Neural cell (in vitro differentiated cells): Measurements from ENCODE around the gene KIF22. TPM values are rescaled to one million over a fixed set of nuclear protein-coding genes. Genes with fewer than 3 reads are reported as not detected.
"Not testable (repeated sequence)": the region's sequence is repeated elsewhere in the genome, so short reads cannot be mapped to it uniquely, and the experiment has no call there.

Experiments
- H2AFZ ChIP-seq: fragments of 200-600, 300-800 bp; sonication (generic), shearing (Covaris generic); 2 replicates; pipeline ENCODE4 v1.6.0; 2014; ENCODE audit warnings: low read depth, mild to moderate bottlenecking, antibody characterized with exemption, low read length, moderate library complexity
- H3F3A ChIP-seq: fragments of 200-600 bp; shearing (Covaris generic); 2 replicates; pipeline ENCODE4 v1.6.1; 2016; ENCODE audit warnings: mild to moderate bottlenecking, moderate library complexity, mixed read lengths, antibody characterized with exemption, low read length; ENCODE audit not compliant: insufficient read depth, poor library complexity, severe bottlenecking
- H3K27ac ChIP-seq: fragments of 200-600, 300-800 bp; sonication (generic), shearing (Covaris generic); 2 replicates; pipeline ENCODE4 v1.5.1; 2014; ENCODE audit warnings: mild to moderate bottlenecking, low read length, moderate library complexity
- H3K27me3 ChIP-seq: fragments of 300-800, 200-600 bp; sonication (generic), shearing (Covaris generic); 2 replicates; pipeline ENCODE4 v1.6.0; 2014; ENCODE audit warnings: mild to moderate bottlenecking, low read depth, low read length, moderate library complexity; ENCODE audit not compliant: insufficient read depth
- H3K36me3 ChIP-seq: fragments of 300-800, 200-600 bp; sonication (generic), shearing (Covaris generic); 2 replicates; pipeline ENCODE4 v1.5.1; 2014; ENCODE audit warnings: mild to moderate bottlenecking, antibody characterized with exemption, low read length, moderate library complexity; ENCODE audit not compliant: insufficient read depth
- H3K4me2 ChIP-seq: fragments of 300-800, 200-600 bp; sonication (generic), shearing (Covaris generic); 2 replicates; pipeline ENCODE4 v1.6.0; 2014; ENCODE audit warnings: mild to moderate bottlenecking, low read length
- H3K4me3 ChIP-seq: fragments of 300-800, 200-600 bp; sonication (generic), shearing (Covaris generic); 2 replicates; pipeline ENCODE4 v1.5.1; 2014; ENCODE audit warnings: mild to moderate bottlenecking, low read length, moderate library complexity
- H3K79me2 ChIP-seq: fragments of 200-600 bp; shearing (Covaris generic); replicated peaks from 2 replicates; pipeline ENCODE4 v1.6.0; 2014; ENCODE audit warnings: mild to moderate bottlenecking, low read length, moderate library complexity; ENCODE audit not compliant: insufficient read depth
- H3K9ac ChIP-seq: fragments of 300-800, 200-600 bp; sonication (generic), shearing (Covaris generic); 2 replicates; pipeline ENCODE4 v1.6.1; 2016; ENCODE audit warnings: mild to moderate bottlenecking, low read length, mixed read lengths
- H3K9me2 ChIP-seq: fragments of 200-600 bp; shearing (Covaris generic); 2 replicates; pipeline ENCODE4 v1.6.1; 2016; ENCODE audit warnings: mild to moderate bottlenecking, low read length, mixed read lengths; ENCODE audit not compliant: insufficient read depth
- H3K9me3 ChIP-seq: fragments of 200-600, 300-800 bp; sonication (generic), shearing (Covaris generic); 2 replicates; pipeline ENCODE4 v1.6.1; 2016; ENCODE audit warnings: mild to moderate bottlenecking, mixed run types, low read length, moderate library complexity, mixed read lengths
- H4K20me1 ChIP-seq: fragments of 200-600 bp; shearing (Covaris generic); 2 replicates; pipeline ENCODE4 v1.6.1; 2016; ENCODE audit warnings: mild to moderate bottlenecking, mixed run types; ENCODE audit not compliant: insufficient read depth
- CTCF ChIP-seq: fragments of 450-650 bp; IDR thresholded peaks from 2 replicates; pipeline ENCODE4 v1.5.1; 2014; ENCODE audit warnings: antibody characterized with exemption, mild to moderate bottlenecking, moderate library complexity; ENCODE audit not compliant: poor library complexity, severe bottlenecking
- EP300 ChIP-seq: fragments of 450-650 bp; conservative IDR thresholded peaks from 2 replicates; pipeline ENCODE4 v1.6.1; 2014; ENCODE audit warnings: antibody characterized with exemption, mild to moderate bottlenecking, moderate library complexity; ENCODE audit not compliant: poor library complexity, severe bottlenecking
- EZH2 ChIP-seq: fragments of 200-600, 300-800 bp; shearing (Covaris generic), sonication (generic); IDR thresholded peaks from 2 replicates; pipeline ENCODE4 v1.6.1; 2014; ENCODE audit warnings: antibody characterized with exemption, low read length, borderline replicate concordance, mild to moderate bottlenecking; ENCODE audit not compliant: insufficient read depth, poor library complexity, severe bottlenecking
- MXI1 ChIP-seq: fragments of 450-650 bp; conservative IDR thresholded peaks from 2 replicates; pipeline ENCODE4 v1.6.1; 2014; ENCODE audit warnings: antibody characterized with exemption, mild to moderate bottlenecking; ENCODE audit not compliant: poor library complexity, severe bottlenecking
- POLR2AphosphoS5 ChIP-seq: IDR thresholded peaks from 2 replicates; pipeline ENCODE4 v1.6.1; 2012
- RAD21 ChIP-seq: fragments of 450-650 bp; conservative IDR thresholded peaks from 2 replicates; pipeline ENCODE4 v1.6.1; 2014; ENCODE audit warnings: antibody characterized with exemption, mild to moderate bottlenecking, moderate library complexity
- REST ChIP-seq: IDR thresholded peaks from 2 replicates; pipeline ENCODE4 v1.6.1; 2012; ENCODE audit warnings: borderline replicate concordance
- SMC3 ChIP-seq: fragments of 450-650 bp; conservative IDR thresholded peaks from 2 replicates; pipeline ENCODE4 v1.6.1; 2014; ENCODE audit warnings: antibody characterized with exemption, mild to moderate bottlenecking, moderate library complexity; ENCODE audit not compliant: poor library complexity
- TAF1 ChIP-seq: IDR thresholded peaks from 2 replicates; pipeline ENCODE4 v1.6.1; 2012; ENCODE audit warnings: low read depth
- polyA plus RNA-seq: library from polyadenylated mRNA; depleted of rRNA; stranded (reverse); fragments of >200 nt; gene quantifications from 2 replicates; pipeline ENCODE4 v1.2.3, GENCODE V29; 2014

The KIF22 gene
- polyA plus RNA-seq, 1 donor from 2014 or later, result 81.1 TPM

- Histone ChIP-seq H2AFZ (no peak overlapping the region), H3K27me3 (no peaks in the 10 kb centered on the region), H3K36me3 (peaks cover 3% of the 10 kb centered on the region), H3K79me2 (peaks cover 46% of the 10 kb centered on the region), H3K9me2 (no peaks in the 10 kb centered on the region), H3F3A (no peaks in the 10 kb centered on the region), H3K9ac (peak overlapping the region; percentile 57), H3K27ac (no peak overlapping the region), H4K20me1 (no peaks in the 10 kb centered on the region), H3K9me3 (no peaks in the 10 kb centered on the region), H3K4me2 (peak overlapping the region; percentile 38), H3K4me3 (peak overlapping the region; percentile 84)
- TF ChIP-seq SMC3 (no peak), MXI1 (no peak), REST (no peak), CTCF (no peak), POLR2AphosphoS5 (no peak), EP300 (no peak), EZH2 (no peak), TAF1 (no peak), RAD21 (no peak)
These were observed 1.6 kb downstream of the KIF22 start for GRCh38 chr16:29791845-29792807.

- peaks cover 46% of the 10 kb centered on the region for H3K79me2 ChIP-seq
- H3K36me3 ChIP-seq, H3K27ac ChIP-seq, H3K4me2 ChIP-seq, H3K9ac ChIP-seq, H3K4me3 ChIP-seq, H2AFZ ChIP-seq, H3K9me3 ChIP-seq, H3K27me3 ChIP-seq, H4K20me1 ChIP-seq, H3F3A ChIP-seq, H3K9me2 ChIP-seq: not testable (repeated sequence)
These were observed 2.6 kb downstream of the KIF22 start for GRCh38 chr16:29793153-29793552.
